Measurements from ENCODE around the gene GALNT12. TPM values are rescaled to one million over a fixed set of nuclear protein-coding genes. Genes with fewer than 3 reads are reported as not detected.

The GALNT12 gene
- total and polyA plus RNA-seq, 8 donors, result 4.2 to 12.2 (median 9.6) TPM

DNA sequence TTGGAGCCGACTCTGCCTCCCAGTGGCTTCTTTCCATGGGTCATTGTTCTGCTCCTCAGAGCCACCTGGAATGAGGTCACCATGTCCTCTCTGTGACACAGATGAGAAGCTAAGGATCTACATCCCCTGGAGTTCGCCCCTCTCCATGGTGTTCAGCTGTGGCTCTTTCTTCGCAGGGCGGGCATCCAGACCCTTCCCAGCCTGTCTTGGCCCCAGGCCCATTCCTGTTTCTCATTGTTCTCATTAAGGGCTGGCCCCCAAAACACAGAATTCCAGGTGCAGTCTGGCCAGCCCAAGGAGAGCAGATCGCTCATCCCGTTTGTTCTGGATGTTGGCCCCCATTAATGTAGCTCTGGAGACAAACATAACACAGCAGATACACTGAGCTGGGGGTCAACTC, 69.8 kb downstream of the GALNT12 start:
- peaks cover 0 to 11% (median 0%) of the 10 kb centered on the region in 3 donors for H3K4me1 ChIP-seq
- no peak for DNase-seq
- H3K36me3 ChIP-seq, result no peaks in the 10 kb centered on the region
- H3K27ac ChIP-seq, result no peak overlapping the region
- no peak overlapping the region for H3K4me3 ChIP-seq
- no peak for FAIRE-seq
- TF ChIP-seq, protein P1, sequence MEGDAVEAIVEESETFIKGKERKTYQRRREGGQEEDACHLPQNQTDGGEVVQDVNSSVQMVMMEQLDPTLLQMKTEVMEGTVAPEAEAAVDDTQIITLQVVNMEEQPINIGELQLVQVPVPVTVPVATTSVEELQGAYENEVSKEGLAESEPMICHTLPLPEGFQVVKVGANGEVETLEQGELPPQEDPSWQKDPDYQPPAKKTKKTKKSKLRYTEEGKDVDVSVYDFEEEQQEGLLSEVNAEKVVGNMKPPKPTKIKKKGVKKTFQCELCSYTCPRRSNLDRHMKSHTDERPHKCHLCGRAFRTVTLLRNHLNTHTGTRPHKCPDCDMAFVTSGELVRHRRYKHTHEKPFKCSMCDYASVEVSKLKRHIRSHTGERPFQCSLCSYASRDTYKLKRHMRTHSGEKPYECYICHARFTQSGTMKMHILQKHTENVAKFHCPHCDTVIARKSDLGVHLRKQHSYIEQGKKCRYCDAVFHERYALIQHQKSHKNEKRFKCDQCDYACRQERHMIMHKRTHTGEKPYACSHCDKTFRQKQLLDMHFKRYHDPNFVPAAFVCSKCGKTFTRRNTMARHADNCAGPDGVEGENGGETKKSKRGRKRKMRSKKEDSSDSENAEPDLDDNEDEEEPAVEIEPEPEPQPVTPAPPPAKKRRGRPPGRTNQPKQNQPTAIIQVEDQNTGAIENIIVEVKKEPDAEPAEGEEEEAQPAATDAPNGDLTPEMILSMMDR (IDR thresholded peaks at IDR 0.05), result no peak
- intact Hi-C loops (cut with DNase I), result no loop called here
- no peak for ATAC-seq
- WGBS, 2 donors, result 87 to 94% methylated on average over 6 of the region's 6 CpGs
- no peaks in the 10 kb centered on the region for H3K27me3 ChIP-seq
- no peaks in the 10 kb centered on the region for H3K9me3 ChIP-seq

DNA sequence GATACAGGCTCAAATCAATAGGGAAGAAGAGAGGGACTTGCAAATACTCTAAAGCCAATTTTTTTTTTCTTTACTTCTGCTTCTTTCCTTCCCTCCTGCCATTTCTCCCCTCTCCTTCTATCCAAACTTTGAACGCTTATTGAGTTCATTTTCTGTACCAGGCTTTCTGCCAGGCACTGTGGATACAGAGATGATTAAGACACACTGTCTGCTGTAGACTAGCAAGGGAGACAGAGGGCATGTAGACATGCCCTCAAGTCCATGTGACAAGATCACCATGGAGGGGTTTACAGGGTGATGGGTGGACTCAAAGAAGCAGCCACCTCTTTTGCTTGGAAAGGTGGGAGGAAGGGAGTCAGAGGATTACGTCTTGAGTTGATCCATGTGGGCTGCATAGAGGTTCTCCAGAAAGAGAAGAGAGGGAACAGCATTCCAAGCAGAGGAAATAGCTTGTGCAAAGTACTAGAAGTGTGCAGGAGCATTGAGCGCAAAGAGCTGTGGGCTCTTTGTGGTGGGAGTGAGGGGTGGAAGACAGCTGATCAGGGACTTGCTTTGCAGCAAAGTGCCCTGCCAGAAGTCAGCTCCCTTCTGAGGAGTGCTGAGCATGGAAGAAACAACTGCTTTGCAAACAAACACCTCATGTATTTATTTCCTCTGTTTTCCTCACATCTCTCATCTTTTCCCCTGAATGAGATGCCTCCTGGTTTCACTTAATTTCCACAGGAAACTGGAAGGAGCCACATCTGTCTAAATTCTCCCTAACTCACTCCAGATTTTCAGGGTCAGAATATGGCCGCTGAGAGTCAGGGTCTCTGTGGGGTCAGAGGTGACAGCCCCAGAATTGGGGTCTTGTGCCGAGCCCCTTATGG, 71.9 kb downstream of the GALNT12 start:
- WGBS, 2 donors, result 76 to 84% methylated on average over 5 of the region's 5 CpGs
- Histone ChIP-seq H3K27me3 (no peaks in the 10 kb centered on the region), H3K4me3 (no peak overlapping the region), H3K27ac (no peak overlapping the region), H3K9me3 (no peaks in the 10 kb centered on the region), H3K36me3 (no peaks in the 10 kb centered on the region), H3K4me1 (peaks cover 0 to 11% (median 0%) of the 10 kb centered on the region in 3 donors)
- DNase-seq, result no peak
- FAIRE-seq, result no peak
- ATAC-seq, result no peak
- TF ChIP-seq, protein P1 (IDR thresholded peaks at IDR 0.05), result no peak
- intact Hi-C loops (cut with DNase I), result no loop called here

DNA sequence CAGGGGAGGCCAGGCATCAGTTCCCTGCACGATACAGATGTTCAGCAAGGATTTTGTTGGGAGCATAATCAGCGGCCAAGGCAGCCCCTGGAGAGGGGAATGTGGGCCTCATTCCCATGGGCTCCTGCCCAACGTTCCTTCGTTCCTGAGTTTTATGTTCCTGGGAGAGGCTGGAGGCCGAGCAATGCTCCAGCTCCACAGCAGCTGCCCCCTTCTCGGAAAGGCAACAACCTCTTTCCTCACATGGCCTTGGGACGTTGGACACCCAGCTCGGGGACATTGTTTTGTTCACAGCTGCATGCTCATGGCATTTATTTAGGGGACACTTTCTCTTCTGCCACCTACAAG, 72.5 kb downstream of the GALNT12 start:
- no peak overlapping the region for H3K4me3 ChIP-seq
- intact Hi-C loops (cut with DNase I), result no loop called here

DNA sequence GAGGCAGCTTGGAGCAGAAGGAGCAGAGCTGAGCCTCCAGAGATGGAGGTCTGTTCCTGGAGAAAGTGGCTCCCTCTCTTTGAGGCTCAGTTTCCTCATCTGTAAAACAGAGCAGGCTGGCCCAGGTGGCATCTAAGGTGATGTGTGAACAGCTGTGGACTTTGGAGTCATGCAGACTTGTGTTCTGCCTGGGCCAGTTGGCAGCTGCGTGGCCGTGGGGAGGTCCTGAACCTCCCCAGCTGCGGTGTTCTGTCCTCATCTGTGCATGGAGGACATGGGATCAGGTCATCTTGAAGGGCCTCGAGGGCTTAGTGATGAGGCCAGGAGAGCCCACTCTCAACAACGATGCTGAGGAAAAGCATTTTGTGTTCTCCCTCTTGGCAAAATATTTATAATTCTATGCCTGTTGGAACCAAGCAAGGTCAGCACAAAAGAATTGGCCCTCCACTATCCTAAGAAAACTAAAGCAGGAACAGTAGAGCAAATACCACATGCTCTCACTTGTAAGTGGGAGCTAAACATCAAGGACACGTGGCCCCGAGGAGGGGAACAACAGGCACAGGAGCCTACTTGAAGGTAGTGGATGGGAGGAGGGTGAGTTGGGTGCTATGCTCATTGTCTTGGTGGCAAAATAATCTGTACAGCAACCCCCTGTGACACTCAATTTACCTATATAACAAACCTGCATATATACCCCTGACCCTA, 73.0 kb downstream of the GALNT12 start:
- TF ChIP-seq, protein P1 (IDR thresholded peaks at IDR 0.05), result no peak
- H3K27me3 ChIP-seq, result no peaks in the 10 kb centered on the region
- ATAC-seq (peak; percentile 81 to 91 (median 86)), FAIRE-seq (no peak), DNase-seq (peak in 4 of 6 donors; percentile 46 to 70 (median 50))
- H3K4me1 ChIP-seq, result peaks cover 0 to 11% (median 0%) of the 10 kb centered on the region in 3 donors
- H3K36me3 ChIP-seq, result no peaks in the 10 kb centered on the region
- H3K4me3 ChIP-seq, result no peak overlapping the region
- no peaks in the 10 kb centered on the region for H3K9me3 ChIP-seq
- intact Hi-C loops (cut with DNase I), result no loop called here
- 32 to 33% methylated on average over 7 of the region's 7 CpGs for WGBS, 2 donors
- peak overlapping the region in 2 of 4 donors; percentile 33 to 36 for H3K27ac ChIP-seq

More for the DNA sequence above, 72.5 kb downstream of the GALNT12 start:
- DNase-seq, result peak in 1 of 6 donors; percentile 42
- ATAC-seq, result peak; percentile 14 to 52 (median 30)
- TF ChIP-seq, protein P1 (IDR thresholded peaks at IDR 0.05), result no peak
- peaks cover 0 to 11% (median 0%) of the 10 kb centered on the region in 3 donors for H3K4me1 ChIP-seq
- H3K27ac ChIP-seq, result peak overlapping the region in 2 of 4 donors; percentile 33 to 36
- no peak for FAIRE-seq
- H3K27me3 ChIP-seq, result no peaks in the 10 kb centered on the region
- no peaks in the 10 kb centered on the region for H3K36me3 ChIP-seq
- 29 to 40% methylated on average over 8 of the region's 8 CpGs for WGBS, 2 donors
- no peaks in the 10 kb centered on the region for H3K9me3 ChIP-seq

Measured in pancreas (tissue), 10 donors.